GM12864 (cell line): ENCODE data around the gene EMILIN1.
"Not testable (repeated sequence)": the region's sequence is repeated elsewhere in the genome, so short reads cannot be mapped to it uniquely, and the experiment has no call there.

ENCODE experiments used
- DNase-seq: peaks from one replicate; pipeline ENCODE4 v3.0.0-alpha.2; 2011; ENCODE audit warnings: low read depth
- H3K4me3 ChIP-seq: 2 replicates; pipeline ENCODE4 v1.5.1; 2011; ENCODE audit warnings: mild to moderate bottlenecking, low read depth, low read length, control low read depth
- TF ChIP-seq, protein P1 (sequence below): IDR thresholded peaks from 2 replicates; pipeline ENCODE4 v1.5.1; 2011; ENCODE audit warnings: low read depth, mild to moderate bottlenecking, moderate library complexity, low read length, control low read depth, inconsistent platforms; ENCODE audit errors: missing control alignments

Gene EMILIN1

DNA sequence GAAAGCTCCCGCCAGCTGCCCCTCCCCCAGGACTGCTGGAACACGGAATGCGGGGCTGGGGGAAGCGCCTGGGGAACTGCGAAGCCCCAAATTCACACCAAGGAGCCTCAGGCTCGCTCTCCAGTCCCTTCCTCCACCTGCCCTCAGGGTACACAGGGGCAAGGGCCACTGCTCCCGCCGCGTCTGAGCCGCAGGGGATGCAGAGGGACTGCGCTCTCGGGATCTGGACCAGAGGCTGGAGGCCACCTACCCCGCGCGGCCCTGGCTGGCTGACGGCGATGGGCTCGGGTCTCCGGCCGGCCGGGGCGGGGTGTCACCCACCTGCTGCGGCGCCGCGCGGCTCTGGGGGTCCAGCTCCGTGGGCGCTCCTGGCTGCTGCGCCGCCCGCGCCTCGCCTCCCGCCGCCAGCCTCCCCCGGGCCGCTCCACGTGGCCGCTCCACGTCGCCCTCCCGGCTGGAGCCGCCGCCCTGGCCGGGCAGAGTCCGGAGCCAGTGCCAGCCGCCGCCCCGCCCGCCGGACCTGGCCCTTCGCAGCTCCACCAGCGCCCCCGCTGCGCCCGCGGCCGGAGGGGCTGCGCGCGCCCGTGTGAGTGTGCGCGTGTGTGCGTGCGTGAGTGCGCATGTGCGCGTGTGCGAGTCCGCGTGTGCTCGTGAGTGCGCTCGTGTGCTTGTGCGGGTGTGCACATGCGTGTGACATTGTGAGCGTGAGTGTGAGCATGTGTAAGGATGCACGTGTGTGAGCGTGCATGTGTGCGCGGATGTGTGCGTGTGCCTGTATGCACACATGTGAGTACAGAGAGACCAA lies 40.3 kb downstream of the EMILIN1 start, which contains the start of gene CGREF1:
TSS of gene CGREF1 (minus strand) at position 604 of the 805 bp plus-strand sequence. CDS start 14,762 bp downstream, outside the sequence.
- TF ChIP-seq, protein P1, sequence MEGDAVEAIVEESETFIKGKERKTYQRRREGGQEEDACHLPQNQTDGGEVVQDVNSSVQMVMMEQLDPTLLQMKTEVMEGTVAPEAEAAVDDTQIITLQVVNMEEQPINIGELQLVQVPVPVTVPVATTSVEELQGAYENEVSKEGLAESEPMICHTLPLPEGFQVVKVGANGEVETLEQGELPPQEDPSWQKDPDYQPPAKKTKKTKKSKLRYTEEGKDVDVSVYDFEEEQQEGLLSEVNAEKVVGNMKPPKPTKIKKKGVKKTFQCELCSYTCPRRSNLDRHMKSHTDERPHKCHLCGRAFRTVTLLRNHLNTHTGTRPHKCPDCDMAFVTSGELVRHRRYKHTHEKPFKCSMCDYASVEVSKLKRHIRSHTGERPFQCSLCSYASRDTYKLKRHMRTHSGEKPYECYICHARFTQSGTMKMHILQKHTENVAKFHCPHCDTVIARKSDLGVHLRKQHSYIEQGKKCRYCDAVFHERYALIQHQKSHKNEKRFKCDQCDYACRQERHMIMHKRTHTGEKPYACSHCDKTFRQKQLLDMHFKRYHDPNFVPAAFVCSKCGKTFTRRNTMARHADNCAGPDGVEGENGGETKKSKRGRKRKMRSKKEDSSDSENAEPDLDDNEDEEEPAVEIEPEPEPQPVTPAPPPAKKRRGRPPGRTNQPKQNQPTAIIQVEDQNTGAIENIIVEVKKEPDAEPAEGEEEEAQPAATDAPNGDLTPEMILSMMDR, result no peak
- H3K4me3 ChIP-seq, result peak within 1 kb of the TSS; percentile 40
- DNase-seq, result no peak

DNA sequence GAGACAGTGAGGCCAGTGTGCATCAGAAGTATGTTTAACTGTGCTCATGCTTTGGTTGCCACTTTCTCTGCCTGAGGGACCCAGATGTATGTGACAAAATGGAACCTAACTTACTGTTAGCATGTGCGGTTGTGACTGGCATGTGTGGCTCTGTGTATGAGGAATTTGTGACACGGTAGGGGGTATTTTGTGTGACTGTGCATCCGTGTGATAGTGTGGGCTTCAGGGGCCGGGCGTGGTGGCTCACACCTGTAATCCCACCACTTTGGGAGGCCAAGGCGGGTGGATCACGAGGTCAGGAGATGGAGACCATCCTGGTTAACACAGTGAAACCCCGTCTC lies 40.9 kb downstream of the EMILIN1 start:
- DNase-seq, result not testable (repeated sequence)
- H3K4me3 ChIP-seq, result peak overlapping the region; percentile 40

DNA sequence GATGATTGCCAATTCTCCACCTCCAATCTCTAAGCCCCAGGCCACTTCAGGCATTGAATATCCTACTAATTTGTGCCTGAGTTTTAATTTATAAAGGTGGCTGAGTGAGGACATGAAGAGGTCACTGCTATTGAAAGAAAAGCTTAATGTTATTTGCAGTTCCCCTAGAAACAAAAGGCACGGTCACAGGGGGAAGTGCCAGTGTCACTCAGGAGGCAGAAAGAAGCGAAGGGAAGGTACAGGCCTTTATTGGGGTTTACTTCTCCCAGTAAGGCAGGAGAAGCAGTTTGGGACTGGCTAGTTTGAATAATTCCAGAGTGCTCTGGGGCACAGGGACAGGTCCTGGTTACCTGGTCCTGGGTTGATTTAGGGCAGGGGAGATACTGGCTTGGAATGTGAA lies 43.5 kb downstream of the EMILIN1 start:
- H3K4me3 ChIP-seq, result no peak overlapping the region
- no peak for DNase-seq
- TF ChIP-seq, protein P1, result no peak

DNA sequence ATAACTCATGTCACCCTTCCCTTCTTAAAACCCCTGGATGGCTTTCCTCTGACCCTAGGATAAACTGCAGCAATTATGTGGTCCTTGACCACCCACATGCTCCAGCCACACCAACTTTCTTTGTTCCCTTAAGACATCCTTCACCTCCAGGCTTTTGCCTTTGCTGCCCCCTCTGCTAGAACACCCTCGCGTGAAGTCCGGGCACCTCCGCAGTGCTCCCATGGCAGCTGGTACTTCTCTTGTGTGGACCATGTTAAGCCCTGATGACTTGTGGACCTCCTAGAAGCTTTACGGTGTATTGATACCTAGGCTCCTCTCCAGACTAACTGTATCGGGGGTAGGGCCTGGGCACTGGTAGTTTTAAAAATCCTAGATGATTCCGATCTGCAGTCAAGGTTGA lies 44.4 kb downstream of the EMILIN1 start:
- TF ChIP-seq, protein P1, result no peak
- no peak overlapping the region for H3K4me3 ChIP-seq
- no peak for DNase-seq

DNA sequence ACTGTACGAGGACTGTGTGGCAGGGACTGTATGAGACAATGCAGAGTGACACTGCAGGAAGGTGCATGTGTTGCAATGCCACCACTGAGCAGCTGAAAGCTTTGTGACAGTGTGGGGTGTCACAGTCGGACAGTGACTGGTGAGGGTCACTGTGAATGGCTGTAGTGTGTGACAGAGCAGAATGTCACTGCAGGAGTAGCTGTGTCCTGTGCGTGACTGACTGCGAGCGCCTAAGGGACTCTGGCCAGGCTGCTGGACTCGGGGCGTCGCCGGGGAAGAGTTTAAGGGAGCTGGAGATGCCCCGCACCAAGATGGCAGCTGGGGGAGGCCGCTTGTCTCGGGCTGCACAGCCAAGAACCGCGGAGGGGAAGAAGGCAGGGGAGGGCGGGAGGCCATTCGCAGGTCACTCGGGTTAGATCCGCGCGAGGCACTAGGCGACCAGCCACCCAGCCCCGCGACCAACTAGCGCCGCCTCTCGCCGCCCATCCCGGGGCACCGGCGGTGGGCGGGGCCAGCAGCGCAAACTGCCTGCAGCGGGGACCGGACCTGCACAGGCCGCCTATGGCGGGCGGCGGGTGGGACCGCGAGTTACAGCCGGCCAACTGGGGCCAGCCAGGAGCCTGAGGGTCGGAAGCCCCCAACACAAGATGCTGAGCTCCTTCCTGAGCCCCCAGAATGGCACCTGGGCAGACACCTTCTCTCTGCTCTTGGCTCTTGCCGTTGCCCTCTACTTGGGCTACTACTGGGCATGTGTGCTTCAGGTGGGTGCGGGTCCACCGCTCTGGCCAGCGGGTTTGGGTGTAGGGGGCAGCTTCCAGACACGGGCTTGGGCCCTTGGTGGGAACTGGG lies 45.1 kb downstream of the EMILIN1 start, which contains the start of gene ABHD1:
TSS of gene ABHD1 (plus strand) at position 514 of the 849 bp plus-strand sequence. CDS start at position 648, 134 bp downstream.
- DNase-seq, result no peak
- TF ChIP-seq, protein P1, result no peak

DNA sequence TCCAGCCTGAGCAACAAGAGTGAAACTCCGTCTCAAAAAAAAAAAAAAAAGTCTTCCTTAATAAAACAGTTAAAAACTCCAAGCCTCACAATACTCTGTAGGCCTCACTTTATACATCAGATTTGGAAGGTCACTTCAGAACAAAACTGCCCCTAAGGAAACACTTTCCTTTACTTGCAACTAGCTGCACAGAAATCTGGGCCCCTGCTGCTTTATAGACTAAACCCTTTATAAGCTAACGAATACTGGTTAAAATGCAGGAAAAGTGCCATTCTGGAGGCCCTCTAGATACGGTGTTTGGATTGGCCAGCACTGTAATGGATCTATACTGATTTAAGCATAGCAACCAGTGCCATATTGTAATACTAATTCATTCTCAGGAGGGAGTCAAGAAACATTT lies 46.7 kb downstream of the EMILIN1 start:
- no peak for DNase-seq
- TF ChIP-seq, protein P1, result no peak
- no peak overlapping the region for H3K4me3 ChIP-seq

More for the DNA sequence above, 45.1 kb downstream of the EMILIN1 start, which contains the start of gene ABHD1:
- H3K4me3 ChIP-seq, result peak within 1 kb of the TSS; percentile 56

DNA sequence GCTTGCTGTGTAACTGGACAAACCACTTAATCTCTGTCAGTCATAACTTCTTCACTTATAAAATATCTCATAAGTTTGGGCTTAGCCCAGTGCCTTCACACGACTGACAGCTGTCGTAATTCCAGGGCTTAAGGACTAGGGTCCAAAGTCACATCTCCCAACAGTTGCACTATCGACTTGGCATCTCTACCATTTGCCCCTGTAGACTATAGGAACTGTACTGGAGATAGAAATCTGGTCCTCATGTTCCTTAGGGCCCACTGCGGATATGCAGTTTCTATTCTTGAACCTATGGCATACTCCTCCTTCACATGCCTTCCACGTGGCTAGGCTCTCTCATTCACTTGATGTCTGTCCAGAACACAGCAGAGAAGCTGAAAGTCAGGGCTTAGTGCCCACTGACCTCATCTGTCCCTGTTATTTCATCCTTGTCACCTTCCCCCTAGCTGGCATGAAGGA lies 47.9 kb downstream of the EMILIN1 start:
- TF ChIP-seq, protein P1, result no peak
- DNase-seq, result no peak

More for the DNA sequence above, 47.9 kb downstream of the EMILIN1 start:
- no peak overlapping the region for H3K4me3 ChIP-seq
